OCI-LY1 (cell line): ENCODE measurements around the gene EXO1.

Experiments
- H2AFZ ChIP-seq: fragments of 200-600 bp; sonication (generic), shearing (Covaris generic); 2 replicates; pipeline ENCODE4 v1.6.0; 2014; ENCODE audit warnings: antibody characterized with exemption, mild to moderate bottlenecking, low read length
- H3F3A ChIP-seq: fragments of 200-600 bp; sonication (generic), shearing (Covaris generic); 2 replicates; pipeline ENCODE4 v1.6.0; 2014; ENCODE audit warnings: mild to moderate bottlenecking, antibody characterized with exemption, low read length, moderate library complexity; ENCODE audit not compliant: insufficient read depth
- H3K27ac ChIP-seq: fragments of 200-600 bp; sonication (generic); 2 replicates; pipeline ENCODE4 v1.5.1; 2014; ENCODE audit warnings: low read length, mixed run types, mild to moderate bottlenecking, low read depth; ENCODE audit not compliant: poor library complexity, severe bottlenecking
- H3K27me3 ChIP-seq: fragments of 200-600 bp; sonication (generic); 2 replicates; pipeline ENCODE4 v1.6.0; 2014; ENCODE audit warnings: antibody characterized with exemption, mild to moderate bottlenecking, low read length, moderate library complexity; ENCODE audit not compliant: insufficient read depth
- H3K36me3 ChIP-seq: fragments of 200-600 bp; sonication (generic); 2 replicates; pipeline ENCODE4 v1.6.1; 2014; ENCODE audit warnings: mild to moderate bottlenecking, antibody characterized with exemption, low read length, moderate library complexity, mixed read lengths; ENCODE audit not compliant: insufficient read depth
- H3K4me1 ChIP-seq: fragments of 200-600 bp; sonication (generic); 2 replicates; pipeline ENCODE4 v1.5.1; 2014; ENCODE audit warnings: mild to moderate bottlenecking, low read length, moderate library complexity; ENCODE audit not compliant: insufficient read depth, severe bottlenecking
- H3K4me2 ChIP-seq: fragments of 200-600 bp; sonication (generic), shearing (Covaris generic); 2 replicates; pipeline ENCODE4 v1.6.1; 2014; ENCODE audit warnings: low read length
- H3K4me3 ChIP-seq: fragments of 200-600 bp; sonication (generic); 2 replicates; pipeline ENCODE4 v1.5.1; 2014; ENCODE audit warnings: low read length, low read depth, mild to moderate bottlenecking, mixed read lengths; ENCODE audit not compliant: poor library complexity, severe bottlenecking
- H3K79me2 ChIP-seq: fragments of 200-600 bp; shearing (Covaris generic); 2 replicates; pipeline ENCODE4 v1.6.1; 2016; ENCODE audit warnings: mixed run types, low read length, mixed read lengths; ENCODE audit not compliant: insufficient read depth
- H3K9ac ChIP-seq: fragments of 200-600 bp; sonication (generic), shearing (Covaris generic); 2 replicates; pipeline ENCODE4 v1.6.1; 2014; ENCODE audit warnings: mild to moderate bottlenecking, low read length, mixed read lengths
- H3K9me2 ChIP-seq: fragments of 200-600 bp; sonication (generic), shearing (Covaris generic); 2 replicates; pipeline ENCODE4 v1.6.1; 2014; ENCODE audit warnings: low read depth, mild to moderate bottlenecking, low read length, mixed read lengths
- H3K9me3 ChIP-seq: fragments of 200-600 bp; shearing (Covaris generic); 2 replicates; pipeline ENCODE4 v1.6.1; 2014; ENCODE audit warnings: low read length, mixed read lengths
- H4K20me1 ChIP-seq: fragments of 200-600 bp; sonication (generic), shearing (Covaris generic); 2 replicates; pipeline ENCODE4 v1.6.0; 2016; ENCODE audit warnings: mild to moderate bottlenecking, low read length; ENCODE audit not compliant: insufficient read depth
- CTCF ChIP-seq: fragments of 200-600 bp; sonication (generic), shearing (Covaris generic); IDR thresholded peaks from 2 replicates; pipeline ENCODE4 v1.5.1; 2017; ENCODE audit warnings: mild to moderate bottlenecking, antibody characterized with exemption, low read length, moderate library complexity, mixed read lengths
- EZH2 ChIP-seq: fragments of 200-600 bp; sonication (generic), shearing (Covaris generic); IDR thresholded peaks from 2 replicates; pipeline ENCODE4 v1.8.0; 2017; ENCODE audit warnings: borderline replicate concordance, mixed run types, mild to moderate bottlenecking, antibody characterized with exemption, low read length, moderate library complexity, mixed read lengths

Gene EXO1

DNA sequence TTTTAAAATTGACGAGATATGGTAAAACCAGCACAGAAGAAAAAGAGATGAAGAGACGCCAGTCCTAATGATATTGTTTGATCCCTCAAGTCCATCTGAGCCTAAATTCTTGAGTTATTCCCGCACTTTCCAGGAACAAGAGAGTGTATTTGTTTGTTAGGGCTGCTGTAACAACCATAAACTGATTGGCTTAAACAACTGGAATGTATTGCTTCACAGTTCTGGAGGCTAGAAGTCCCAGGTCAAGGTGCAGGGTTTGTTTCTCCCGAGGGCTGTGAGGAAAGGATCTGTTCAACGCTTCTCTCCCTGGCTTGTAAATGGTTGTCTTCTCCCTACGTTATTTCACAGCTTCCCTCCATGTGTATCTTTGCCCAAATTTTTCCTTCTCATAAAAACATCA, 7.8 kb upstream of the EXO1 start:
- Histone ChIP-seq H3K4me3 (no peak overlapping the region), H3K9me3 (no peaks in the 10 kb centered on the region), H2AFZ (no peak overlapping the region), H4K20me1 (no peaks in the 10 kb centered on the region), H3K4me1 (no peaks in the 10 kb centered on the region), H3F3A (no peaks in the 10 kb centered on the region), H3K9me2 (no peaks in the 10 kb centered on the region), H3K27ac (no peak overlapping the region), H3K79me2 (no peaks in the 10 kb centered on the region), H3K9ac (no peak overlapping the region), H3K27me3 (no peaks in the 10 kb centered on the region), H3K4me2 (no peak overlapping the region), H3K36me3 (no peaks in the 10 kb centered on the region)
- TF ChIP-seq CTCF, result no peak
- no peak for TF ChIP-seq EZH2

DNA sequence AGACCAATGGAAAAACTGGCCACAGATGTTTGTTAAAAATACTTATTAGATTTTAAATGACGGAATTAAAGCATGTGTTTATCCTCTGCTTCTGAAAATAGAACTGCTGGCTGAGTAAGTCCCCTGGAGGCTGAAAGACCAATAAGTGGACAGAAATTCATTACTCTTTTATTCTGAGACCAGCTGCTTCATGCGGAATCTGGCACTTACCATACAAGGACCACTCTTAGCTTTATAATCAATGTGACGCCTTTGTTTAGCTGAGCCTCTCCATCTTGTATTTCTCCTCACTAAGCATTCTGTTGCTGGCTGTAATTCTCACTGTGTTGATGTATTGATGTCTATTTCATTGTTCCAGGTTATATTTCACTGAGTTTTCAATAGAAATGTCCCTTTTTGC, 6.3 kb upstream of the EXO1 start:
- H3K9me3 ChIP-seq, result no peaks in the 10 kb centered on the region
- no peaks in the 10 kb centered on the region for H3F3A ChIP-seq
- H4K20me1 ChIP-seq, result no peaks in the 10 kb centered on the region
- no peaks in the 10 kb centered on the region for H3K9me2 ChIP-seq
- no peak overlapping the region for H3K27ac ChIP-seq
- no peaks in the 10 kb centered on the region for H3K36me3 ChIP-seq
- no peak for TF ChIP-seq CTCF
- TF ChIP-seq EZH2, result no peak
- H3K4me2 ChIP-seq, result no peak overlapping the region
- no peaks in the 10 kb centered on the region for H3K4me1 ChIP-seq
- H2AFZ ChIP-seq, result no peak overlapping the region
- no peak overlapping the region for H3K4me3 ChIP-seq
- no peaks in the 10 kb centered on the region for H3K79me2 ChIP-seq
- no peak overlapping the region for H3K9ac ChIP-seq
- H3K27me3 ChIP-seq, result no peaks in the 10 kb centered on the region

DNA sequence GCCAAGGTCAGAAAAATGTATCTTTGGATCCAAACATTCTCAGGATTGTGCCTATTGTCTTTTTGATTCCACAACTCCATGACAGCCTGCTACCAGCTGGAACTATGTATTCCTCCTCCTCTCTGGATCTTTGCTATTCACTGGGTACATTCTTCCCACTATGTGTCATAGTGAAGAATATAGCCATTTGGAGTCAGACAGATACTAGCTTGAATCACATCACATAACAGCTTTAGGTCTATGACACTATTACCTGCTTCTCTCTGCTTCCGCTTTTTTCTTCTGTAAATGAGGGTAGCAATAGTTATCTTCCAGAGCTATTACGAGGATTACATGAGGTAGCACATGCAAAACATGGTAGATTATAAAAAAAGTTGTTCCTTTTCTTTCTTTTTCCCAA, 5.4 kb upstream of the EXO1 start:
- Histone ChIP-seq H3K36me3 (no peaks in the 10 kb centered on the region), H3K79me2 (no peaks in the 10 kb centered on the region), H3K27ac (no peak overlapping the region), H3K9me2 (no peaks in the 10 kb centered on the region), H3K9ac (no peak overlapping the region), H4K20me1 (no peaks in the 10 kb centered on the region), H3K4me3 (no peak overlapping the region), H3K9me3 (no peaks in the 10 kb centered on the region), H3K27me3 (no peaks in the 10 kb centered on the region), H2AFZ (no peak overlapping the region), H3F3A (no peaks in the 10 kb centered on the region), H3K4me1 (peaks cover 8% of the 10 kb centered on the region), H3K4me2 (no peak overlapping the region)
- TF ChIP-seq EZH2 (no peak), CTCF (no peak)
